ENCODE results near the gene HDHD2.

Gene HDHD2

DNA sequence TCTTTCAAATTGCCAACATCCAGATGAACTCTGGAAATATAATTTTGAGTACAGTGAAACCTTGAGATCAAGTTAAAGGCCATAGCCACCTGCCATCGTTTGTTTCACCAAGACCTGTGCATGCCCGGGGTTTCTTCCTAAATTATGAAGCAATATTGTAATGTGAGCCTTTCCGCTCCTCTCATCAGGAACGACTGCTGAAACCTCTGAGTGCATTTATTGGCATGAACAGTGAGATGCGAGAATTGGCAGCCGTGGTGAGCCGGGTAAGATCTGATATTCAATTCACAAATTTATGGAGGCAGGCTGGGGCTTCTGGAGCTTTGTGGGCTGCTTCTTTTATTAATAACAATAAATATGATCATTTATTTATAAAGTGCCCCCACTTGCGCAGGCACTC is 87.2 kb downstream of the HDHD2 start:
- Histone ChIP-seq H3K79me2 (ENCODE audit: insufficient read depth, low read length) (no peaks in the 10 kb centered on the region), H3K27me3 (ENCODE audit: insufficient read depth, low read length, poor library complexity) (peaks cover 4% of the 10 kb centered on the region), H2AFZ (ENCODE audit: low read depth, low read length) (no peak overlapping the region), H3K27ac (ENCODE audit: low read length) (no peak overlapping the region), H3K9ac (ENCODE audit: low read depth, low read length) (no peak overlapping the region), H3K9me3 (ENCODE audit: insufficient read depth, low read length, severe bottlenecking) (no peaks in the 10 kb centered on the region), H3K36me3 (ENCODE audit: insufficient read depth, low read length) (no peaks in the 10 kb centered on the region), H3K4me3 (ENCODE audit: low read depth in 1 of 2, low read length in 2 of 2) (no peak overlapping the region), H4K20me1 (ENCODE audit: insufficient read depth, low read length) (no peaks in the 10 kb centered on the region), H3K4me2 (ENCODE audit: insufficient read depth, low read length) (no peak overlapping the region), H3K4me1 (ENCODE audit: insufficient read depth, low read length) (no peaks in the 10 kb centered on the region)
- ATAC-seq (ENCODE audit: insufficient read depth, low read depth) = no peak
- no peak for DNase-seq
- TF ChIP-seq, protein P1, sequence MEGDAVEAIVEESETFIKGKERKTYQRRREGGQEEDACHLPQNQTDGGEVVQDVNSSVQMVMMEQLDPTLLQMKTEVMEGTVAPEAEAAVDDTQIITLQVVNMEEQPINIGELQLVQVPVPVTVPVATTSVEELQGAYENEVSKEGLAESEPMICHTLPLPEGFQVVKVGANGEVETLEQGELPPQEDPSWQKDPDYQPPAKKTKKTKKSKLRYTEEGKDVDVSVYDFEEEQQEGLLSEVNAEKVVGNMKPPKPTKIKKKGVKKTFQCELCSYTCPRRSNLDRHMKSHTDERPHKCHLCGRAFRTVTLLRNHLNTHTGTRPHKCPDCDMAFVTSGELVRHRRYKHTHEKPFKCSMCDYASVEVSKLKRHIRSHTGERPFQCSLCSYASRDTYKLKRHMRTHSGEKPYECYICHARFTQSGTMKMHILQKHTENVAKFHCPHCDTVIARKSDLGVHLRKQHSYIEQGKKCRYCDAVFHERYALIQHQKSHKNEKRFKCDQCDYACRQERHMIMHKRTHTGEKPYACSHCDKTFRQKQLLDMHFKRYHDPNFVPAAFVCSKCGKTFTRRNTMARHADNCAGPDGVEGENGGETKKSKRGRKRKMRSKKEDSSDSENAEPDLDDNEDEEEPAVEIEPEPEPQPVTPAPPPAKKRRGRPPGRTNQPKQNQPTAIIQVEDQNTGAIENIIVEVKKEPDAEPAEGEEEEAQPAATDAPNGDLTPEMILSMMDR (IDR thresholded peaks at IDR 0.05; ENCODE audit: borderline replicate concordance, extremely low read depth, low read length, poor library complexity, severe bottlenecking) = no peak
- TF ChIP-seq EZH2 (IDR thresholded peaks at IDR 0.05; ENCODE audit: borderline replicate concordance, low read depth, low read length, severe bottlenecking) = no peak

DNA sequence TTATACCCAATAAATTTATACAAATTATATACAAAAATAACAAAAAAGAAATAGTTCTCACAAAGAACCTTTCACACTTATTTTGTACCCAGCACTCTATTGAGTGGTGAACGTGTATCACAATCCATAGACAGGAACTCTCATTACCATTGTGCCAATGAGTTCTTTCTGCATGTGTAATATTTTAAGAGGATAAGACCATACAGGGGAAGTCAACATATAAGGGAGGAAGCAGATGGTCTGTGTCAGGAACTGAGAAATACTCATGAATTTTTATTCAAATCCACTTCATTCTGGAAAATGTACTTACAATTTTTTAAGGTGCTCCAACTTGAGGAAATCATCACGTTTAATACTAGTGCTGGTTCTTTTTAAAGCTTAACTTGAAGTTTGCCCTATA is 87.8 kb downstream of the HDHD2 start:
- DNase-seq = no peak
- H3K4me1 ChIP-seq (ENCODE audit: insufficient read depth, low read length) = no peaks in the 10 kb centered on the region
- no peak overlapping the region for H3K4me2 ChIP-seq (ENCODE audit: insufficient read depth, low read length)
- H3K36me3 ChIP-seq (ENCODE audit: insufficient read depth, low read length) = no peaks in the 10 kb centered on the region
- H3K27ac ChIP-seq (ENCODE audit: low read length) = no peak overlapping the region
- H2AFZ ChIP-seq (ENCODE audit: low read depth, low read length) = no peak overlapping the region
- no peak overlapping the region for H3K9ac ChIP-seq (ENCODE audit: low read depth, low read length)
- H3K79me2 ChIP-seq (ENCODE audit: insufficient read depth, low read length) = no peaks in the 10 kb centered on the region
- ATAC-seq (ENCODE audit: insufficient read depth, low read depth) = no peak
- H3K4me3 ChIP-seq (ENCODE audit: low read depth in 1 of 2, low read length in 2 of 2) = no peak overlapping the region
- no peaks in the 10 kb centered on the region for H3K27me3 ChIP-seq (ENCODE audit: insufficient read depth, low read length, poor library complexity)
- H3K9me3 ChIP-seq (ENCODE audit: insufficient read depth, low read length, severe bottlenecking) = no peaks in the 10 kb centered on the region
- no peaks in the 10 kb centered on the region for H4K20me1 ChIP-seq (ENCODE audit: insufficient read depth, low read length)
- TF ChIP-seq, protein P1 (IDR thresholded peaks at IDR 0.05; ENCODE audit: borderline replicate concordance, extremely low read depth, low read length, poor library complexity, severe bottlenecking) = no peak
- TF ChIP-seq EZH2 (IDR thresholded peaks at IDR 0.05; ENCODE audit: borderline replicate concordance, low read depth, low read length, severe bottlenecking) = no peak

Measured in DND-41 (cell line).